Measurements from ENCODE around the gene LCN2.

The LCN2 gene

DNA sequence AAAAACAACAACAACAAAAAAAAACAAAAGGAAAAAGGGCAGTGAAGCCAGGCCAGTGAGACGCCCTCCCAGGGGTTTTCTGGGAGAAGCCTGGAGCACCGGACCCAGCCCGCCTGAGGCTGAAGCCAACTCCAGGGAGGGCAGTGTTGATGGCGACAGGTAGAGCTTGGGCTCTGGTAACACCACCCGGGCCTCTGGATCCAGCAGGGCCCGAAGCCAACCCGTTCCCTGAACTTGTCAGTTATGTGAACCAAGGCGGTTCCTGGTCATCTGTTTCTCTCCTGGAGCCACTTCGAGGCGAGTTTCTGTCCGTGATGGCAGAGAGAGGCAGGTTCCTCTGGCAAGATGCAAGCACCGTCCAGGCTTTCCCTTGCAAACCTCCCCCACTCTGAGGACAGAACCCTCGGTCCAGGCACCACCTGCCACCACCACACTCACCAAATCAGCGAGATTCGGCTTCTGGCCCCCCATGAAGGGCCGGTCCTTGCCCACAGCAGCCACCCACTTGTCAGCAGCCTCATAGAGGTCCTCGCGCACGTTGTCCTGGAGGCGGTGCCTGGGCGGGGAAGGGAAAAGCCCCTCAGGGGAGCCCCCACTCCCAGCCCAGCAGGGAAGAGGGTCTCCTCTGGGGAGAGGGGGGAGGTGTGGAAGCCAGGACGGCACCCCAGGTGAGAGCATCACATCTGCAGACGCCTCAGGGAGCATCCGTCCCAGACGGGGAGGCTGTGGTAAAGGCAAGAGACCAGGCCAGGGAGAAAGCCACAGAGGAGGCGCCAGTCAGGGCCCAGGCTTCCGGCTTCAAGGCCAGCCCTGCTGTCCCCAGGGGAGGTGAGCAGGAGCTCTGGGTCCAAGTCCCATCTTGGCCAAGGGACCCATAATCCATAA lies 27.1 kb upstream of the LCN2 start:
- no peak overlapping the region for H3K27ac ChIP-seq
- no peak for TF ChIP-seq ZFX (IDR thresholded peaks at IDR 0.05; ENCODE audit: borderline replicate concordance)
- TF ChIP-seq, protein P1, sequence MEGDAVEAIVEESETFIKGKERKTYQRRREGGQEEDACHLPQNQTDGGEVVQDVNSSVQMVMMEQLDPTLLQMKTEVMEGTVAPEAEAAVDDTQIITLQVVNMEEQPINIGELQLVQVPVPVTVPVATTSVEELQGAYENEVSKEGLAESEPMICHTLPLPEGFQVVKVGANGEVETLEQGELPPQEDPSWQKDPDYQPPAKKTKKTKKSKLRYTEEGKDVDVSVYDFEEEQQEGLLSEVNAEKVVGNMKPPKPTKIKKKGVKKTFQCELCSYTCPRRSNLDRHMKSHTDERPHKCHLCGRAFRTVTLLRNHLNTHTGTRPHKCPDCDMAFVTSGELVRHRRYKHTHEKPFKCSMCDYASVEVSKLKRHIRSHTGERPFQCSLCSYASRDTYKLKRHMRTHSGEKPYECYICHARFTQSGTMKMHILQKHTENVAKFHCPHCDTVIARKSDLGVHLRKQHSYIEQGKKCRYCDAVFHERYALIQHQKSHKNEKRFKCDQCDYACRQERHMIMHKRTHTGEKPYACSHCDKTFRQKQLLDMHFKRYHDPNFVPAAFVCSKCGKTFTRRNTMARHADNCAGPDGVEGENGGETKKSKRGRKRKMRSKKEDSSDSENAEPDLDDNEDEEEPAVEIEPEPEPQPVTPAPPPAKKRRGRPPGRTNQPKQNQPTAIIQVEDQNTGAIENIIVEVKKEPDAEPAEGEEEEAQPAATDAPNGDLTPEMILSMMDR (IDR thresholded peaks at IDR 0.05), result no peak

DNA sequence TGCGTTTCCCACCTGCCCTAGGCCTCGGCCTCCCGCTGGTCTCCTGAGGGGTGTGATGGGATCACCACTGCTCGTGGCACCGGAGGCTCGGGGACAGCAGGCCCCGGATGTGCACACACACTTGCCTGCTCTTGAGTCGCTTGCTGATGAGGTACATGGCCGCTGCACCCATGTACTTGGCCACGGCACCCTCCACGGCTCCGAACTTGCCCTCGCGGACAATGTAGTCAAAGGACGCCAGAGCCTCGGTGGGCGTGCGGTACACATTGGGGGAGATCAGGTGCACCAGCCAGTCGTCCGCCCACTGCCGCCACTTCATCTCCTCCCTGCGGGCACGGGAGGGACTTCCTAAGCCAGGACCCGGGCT lies 26.5 kb upstream of the LCN2 start:
- H3K27ac ChIP-seq, result no peak overlapping the region
- TF ChIP-seq, protein P1 (IDR thresholded peaks at IDR 0.05), result no peak
- no peak for TF ChIP-seq ZFX (IDR thresholded peaks at IDR 0.05; ENCODE audit: borderline replicate concordance)

DNA sequence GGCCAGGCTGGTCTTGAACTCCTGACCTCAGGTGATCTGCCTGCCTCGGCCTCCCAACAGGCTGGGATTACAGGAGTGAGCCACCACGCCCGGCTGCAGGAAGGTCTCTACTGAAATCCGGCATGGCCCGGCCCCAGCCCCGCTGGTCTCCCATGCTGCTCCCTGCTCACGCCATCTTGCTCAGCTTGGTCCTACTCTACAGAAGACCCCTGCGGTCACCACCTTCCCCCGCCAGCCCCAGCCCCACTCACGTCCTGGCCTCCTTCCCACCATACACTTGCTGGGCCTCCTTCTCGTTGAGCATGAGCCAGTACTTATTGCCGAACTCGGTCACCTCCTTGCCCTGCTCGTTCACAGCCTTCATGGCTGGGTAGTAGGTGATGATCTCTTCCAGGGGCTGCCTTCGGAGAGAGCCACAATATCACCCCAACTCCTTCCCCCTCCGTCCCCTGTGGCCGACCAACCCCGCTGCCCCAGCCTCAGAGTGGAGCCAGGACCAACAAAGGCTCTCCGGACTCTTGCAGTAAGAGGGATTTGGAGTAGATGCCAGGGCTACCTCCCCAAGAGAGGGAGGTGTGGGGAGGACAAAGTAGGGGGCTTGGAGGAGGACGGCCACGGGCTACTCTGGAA lies 25.7 kb upstream of the LCN2 start:
- no peak overlapping the region for H3K27ac ChIP-seq
- TF ChIP-seq ZFX (IDR thresholded peaks at IDR 0.05; ENCODE audit: borderline replicate concordance), result no peak
- TF ChIP-seq, protein P1 (IDR thresholded peaks at IDR 0.05), result no peak

DNA sequence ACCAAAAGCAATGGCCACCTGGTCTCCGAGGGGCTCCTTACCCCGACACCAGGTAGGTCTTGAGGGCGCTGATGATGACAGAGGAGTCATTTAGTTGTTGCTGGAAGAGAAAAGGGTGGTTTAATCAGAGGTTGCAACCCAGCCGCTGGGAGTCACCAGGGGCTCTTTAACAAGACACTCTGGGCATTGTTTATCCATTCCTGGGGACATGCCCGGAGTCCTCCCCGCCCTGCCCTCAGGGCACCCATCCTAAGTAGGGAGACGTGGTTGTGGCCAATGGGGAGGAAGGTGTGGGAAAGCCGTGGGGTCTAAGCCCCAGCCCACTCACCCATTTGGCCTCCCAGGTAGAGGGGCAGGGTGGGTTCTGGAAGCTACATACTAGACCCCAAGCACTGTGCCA lies 24.8 kb upstream of the LCN2 start:
- TF ChIP-seq, protein P1 (IDR thresholded peaks at IDR 0.05), result no peak
- no peak for TF ChIP-seq ZFX (IDR thresholded peaks at IDR 0.05; ENCODE audit: borderline replicate concordance)
- H3K27ac ChIP-seq, result no peak overlapping the region

DNA sequence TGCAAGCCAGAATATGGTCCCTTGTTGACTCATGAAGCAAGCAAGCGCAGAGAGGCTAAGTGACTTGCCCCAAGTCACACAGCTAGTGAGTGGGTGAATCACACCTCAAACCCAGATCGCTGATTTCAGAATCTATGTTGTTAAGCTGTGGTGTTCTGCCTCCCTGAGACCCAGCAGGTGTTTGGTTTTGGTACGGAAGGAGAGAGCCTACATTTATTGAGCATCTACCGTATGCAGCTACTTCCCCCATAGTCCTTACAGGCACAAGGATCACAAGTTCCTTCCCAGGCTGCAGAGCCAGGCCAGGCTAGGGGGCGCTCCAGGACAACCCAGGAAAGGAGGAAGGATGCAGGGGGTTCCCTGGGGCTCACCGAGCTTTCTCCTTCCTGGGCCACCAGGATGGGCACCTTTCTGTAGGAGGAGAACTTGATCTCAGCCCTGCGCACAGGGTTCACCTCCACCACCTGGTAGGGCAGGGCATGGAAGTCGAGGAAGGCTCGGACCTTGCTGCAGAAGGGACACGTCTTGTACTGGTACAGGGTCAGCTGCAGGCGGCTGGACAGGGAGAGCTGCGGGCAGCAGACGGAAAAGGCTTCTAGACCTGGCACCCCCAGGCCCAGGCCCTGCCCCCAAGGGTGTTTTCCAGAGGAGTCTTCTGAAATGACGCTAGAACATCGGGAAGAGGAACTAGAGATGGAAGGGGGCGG lies 24.2 kb upstream of the LCN2 start:
- H3K27ac ChIP-seq, result no peak overlapping the region
- TF ChIP-seq, protein P1 (IDR thresholded peaks at IDR 0.05), result peak; percentile 79
- TF ChIP-seq ZFX (IDR thresholded peaks at IDR 0.05; ENCODE audit: borderline replicate concordance), result no peak

DNA sequence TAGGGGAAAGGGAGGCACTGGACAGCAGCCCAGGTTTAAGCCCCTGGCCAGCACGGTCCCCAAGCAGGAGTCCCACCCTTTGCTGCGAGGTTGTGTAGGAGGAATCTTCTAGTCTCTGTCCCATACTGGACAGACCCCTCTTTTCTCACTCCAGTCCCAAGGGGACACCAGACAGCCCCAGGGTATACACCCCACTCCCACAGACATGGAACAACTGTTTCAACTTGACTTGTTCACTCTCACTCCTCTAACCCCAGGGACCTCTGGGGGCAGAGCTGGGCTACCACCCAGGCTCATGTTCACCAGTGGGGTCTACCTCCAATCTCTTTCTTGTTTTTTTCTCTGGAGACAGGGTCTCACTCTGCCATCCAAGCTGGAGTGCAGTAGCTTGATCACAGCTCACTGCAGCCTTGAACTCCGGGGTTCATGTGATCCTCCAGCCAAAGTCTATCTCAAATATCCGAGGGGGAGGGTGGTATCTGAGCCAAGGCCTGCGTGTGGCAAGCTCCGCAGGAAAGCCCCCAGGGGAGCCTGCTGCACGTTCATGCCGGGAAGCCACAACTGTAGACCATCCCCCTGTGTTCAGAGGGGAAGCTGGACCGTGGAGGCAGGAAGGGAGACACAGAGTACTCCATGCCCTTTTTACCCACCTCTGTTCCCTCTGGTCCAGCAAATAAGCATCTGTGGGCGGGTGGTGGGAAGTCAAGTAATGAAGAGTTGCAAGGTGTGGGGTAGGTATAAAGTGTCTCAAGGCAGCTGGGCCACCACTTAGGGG lies 23.5 kb upstream of the LCN2 start:
- H3K27ac ChIP-seq, result peak overlapping the region; percentile 90
- TF ChIP-seq ZFX (IDR thresholded peaks at IDR 0.05; ENCODE audit: borderline replicate concordance), result no peak
- TF ChIP-seq, protein P1 (IDR thresholded peaks at IDR 0.05), result no peak

Data from 22Rv1 (cell line).